ENCODE measurements around the gene TTC31. TPM values are rescaled to one million over a fixed set of nuclear protein-coding genes. Genes with fewer than 3 reads are reported as not detected.

TTC31 gene
- total RNA-seq, 1 donor from 2014 or later: 11.8 TPM

DNA sequence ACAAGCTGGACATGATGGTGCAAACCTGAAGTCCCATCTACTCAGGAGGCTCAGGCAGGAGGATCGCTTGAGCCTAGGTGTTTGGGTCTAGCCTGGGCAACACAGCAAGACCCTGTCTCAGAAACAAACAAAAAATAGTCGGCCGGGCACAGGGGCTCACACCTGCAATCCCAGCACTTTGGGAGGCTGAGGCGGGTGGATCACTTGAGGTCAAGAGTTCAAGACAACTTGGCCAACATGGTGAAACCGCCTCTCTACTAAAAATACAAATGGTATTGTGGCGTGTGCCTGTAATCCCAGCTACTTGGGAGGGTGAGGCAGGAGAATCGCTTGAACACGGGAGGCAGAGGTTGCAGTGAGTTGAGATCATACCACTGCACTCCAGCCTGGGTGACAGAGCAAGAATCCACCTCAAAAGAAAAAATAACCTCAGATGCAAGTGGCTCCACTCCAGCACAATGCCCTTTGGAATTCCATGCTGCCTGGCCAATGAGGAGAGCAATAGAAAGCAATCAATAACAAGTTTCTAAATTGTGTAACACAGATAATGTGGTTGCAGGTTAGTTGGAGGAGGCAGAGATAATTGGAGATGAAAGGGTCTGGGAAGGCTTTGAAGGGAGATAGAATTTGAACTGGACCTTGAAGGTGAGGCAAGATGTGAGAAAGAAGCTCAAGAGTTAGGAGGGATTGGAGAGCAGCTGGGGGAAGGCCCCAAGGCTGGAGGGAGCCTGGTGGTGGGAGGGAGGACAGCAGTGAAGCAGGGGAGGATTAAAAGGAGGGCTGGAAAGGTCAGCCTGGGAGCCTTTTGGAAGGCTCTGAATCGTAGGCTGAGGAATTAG lies 6.0 kb downstream of the TTC31 start:
- Histone ChIP-seq H3K9me3 (no peaks in the 10 kb centered on the region), H3K4me3 (no peak overlapping the region), H3K36me3 (peaks cover 0 to 37% of the 10 kb centered on the region in 2 donors), H3K4me1 (peaks cover 6% of the 10 kb centered on the region), H3K27me3 (no peaks in the 10 kb centered on the region), H3K27ac (no peak overlapping the region)
- intact Hi-C loops (cut with DNase I): loop anchor here (10.0 kb wide), 1 partner anchor 754 kb away; the partner anchor contains the start of gene TPRKB
- DNase-seq (ENCODE audit: extremely low spot score in 2 of 2): no peak
- TF ChIP-seq POLR2AphosphoS5 (IDR thresholded peaks at IDR 0.05; ENCODE audit: insufficient read depth in 1 of 2, low read depth in 1 of 2) (no peak), POLR2A (IDR thresholded peaks at IDR 0.05) (no peak)
- TF ChIP-seq, protein P1, sequence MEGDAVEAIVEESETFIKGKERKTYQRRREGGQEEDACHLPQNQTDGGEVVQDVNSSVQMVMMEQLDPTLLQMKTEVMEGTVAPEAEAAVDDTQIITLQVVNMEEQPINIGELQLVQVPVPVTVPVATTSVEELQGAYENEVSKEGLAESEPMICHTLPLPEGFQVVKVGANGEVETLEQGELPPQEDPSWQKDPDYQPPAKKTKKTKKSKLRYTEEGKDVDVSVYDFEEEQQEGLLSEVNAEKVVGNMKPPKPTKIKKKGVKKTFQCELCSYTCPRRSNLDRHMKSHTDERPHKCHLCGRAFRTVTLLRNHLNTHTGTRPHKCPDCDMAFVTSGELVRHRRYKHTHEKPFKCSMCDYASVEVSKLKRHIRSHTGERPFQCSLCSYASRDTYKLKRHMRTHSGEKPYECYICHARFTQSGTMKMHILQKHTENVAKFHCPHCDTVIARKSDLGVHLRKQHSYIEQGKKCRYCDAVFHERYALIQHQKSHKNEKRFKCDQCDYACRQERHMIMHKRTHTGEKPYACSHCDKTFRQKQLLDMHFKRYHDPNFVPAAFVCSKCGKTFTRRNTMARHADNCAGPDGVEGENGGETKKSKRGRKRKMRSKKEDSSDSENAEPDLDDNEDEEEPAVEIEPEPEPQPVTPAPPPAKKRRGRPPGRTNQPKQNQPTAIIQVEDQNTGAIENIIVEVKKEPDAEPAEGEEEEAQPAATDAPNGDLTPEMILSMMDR (IDR thresholded peaks at IDR 0.05): no peak

DNA sequence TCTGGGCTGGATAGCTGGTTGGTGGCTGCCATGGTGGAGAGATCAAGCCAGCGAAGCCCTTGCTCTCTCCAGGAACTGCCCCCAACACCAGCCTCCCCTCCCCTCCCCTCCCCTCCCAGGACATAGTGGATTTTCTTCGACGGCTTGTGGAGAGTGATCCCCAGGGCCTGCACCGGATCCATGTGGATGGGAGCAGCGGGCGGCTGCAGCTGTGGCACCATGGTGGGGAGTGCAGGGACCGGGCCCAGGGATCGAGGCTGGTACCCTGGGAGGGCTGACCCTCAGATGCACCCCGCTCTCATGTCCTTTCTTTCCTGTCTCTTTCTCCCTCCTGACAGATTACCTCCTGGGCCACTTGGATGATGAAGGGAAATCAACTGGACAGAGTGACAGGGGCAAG lies 7.0 kb downstream of the TTC31 start:
- DNase-seq (ENCODE audit: extremely low spot score in 2 of 2): no peak
- Histone ChIP-seq H3K4me3 (no peak overlapping the region), H3K36me3 (peaks cover 0 to 44% of the 10 kb centered on the region in 2 donors), H3K27ac (no peak overlapping the region), H3K4me1 (no peaks in the 10 kb centered on the region), H3K27me3 (no peaks in the 10 kb centered on the region), H3K9me3 (no peaks in the 10 kb centered on the region)
- TF ChIP-seq POLR2AphosphoS5 (IDR thresholded peaks at IDR 0.05; ENCODE audit: insufficient read depth in 1 of 2, low read depth in 1 of 2) (no peak), POLR2A (IDR thresholded peaks at IDR 0.05) (no peak)
- TF ChIP-seq, protein P1 (IDR thresholded peaks at IDR 0.05): no peak
- intact Hi-C loops (cut with DNase I): loop anchor here (10.0 kb wide), 1 partner anchor 755 kb away; the partner anchor contains the start of gene TPRKB

DNA sequence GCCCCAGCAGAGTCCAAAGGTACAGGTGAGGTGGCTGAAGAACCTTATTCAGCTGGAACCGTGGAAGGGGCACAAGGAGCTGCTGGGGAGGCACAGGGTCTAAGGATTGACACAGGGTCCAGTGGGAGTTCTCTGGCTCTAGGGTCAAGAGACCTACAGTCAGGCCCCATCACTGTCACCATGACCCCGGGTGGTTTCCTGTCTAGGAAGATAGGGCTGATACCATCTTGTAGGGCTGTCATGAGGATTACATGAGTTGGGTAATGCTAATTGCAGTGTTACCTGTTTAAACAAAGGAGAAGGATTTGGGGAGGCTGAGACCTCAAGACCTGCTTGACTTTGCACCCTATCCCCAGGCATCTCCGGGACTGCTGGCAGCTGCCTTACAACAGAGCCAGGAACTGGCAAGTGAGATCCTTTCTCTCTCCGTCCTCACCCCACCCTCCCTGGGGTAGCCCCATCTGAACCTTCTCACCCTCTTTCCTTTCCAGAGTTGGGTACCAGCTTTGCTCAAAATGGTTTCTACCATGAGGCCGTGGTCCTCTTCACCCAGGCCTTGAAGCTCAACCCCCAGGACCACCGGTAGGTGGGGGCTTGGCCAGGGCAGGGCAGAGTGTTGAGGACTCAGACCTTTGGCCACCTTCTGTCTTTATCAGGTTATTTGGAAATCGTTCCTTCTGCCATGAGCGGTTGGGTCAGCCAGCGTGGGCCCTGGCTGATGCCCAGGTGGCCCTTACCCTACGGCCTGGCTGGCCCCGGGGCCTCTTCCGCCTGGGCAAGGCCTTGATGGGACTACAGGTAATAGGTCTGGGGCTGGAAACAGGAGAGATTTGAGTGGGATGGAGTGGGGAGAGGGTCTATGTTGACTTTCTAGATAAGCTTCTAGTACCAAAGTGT lies 9.0 kb downstream of the TTC31 start:
- no peaks in the 10 kb centered on the region for H3K9me3 ChIP-seq
- no peak for DNase-seq (ENCODE audit: extremely low spot score in 2 of 2)
- intact Hi-C loops (cut with DNase I): no loop called here
- H3K4me3 ChIP-seq: no peak overlapping the region
- no peaks in the 10 kb centered on the region for H3K4me1 ChIP-seq
- peaks cover under 1% of the 10 kb centered on the region for H3K27me3 ChIP-seq
- TF ChIP-seq POLR2AphosphoS5 (IDR thresholded peaks at IDR 0.05; ENCODE audit: insufficient read depth in 1 of 2, low read depth in 1 of 2): no peak
- H3K27ac ChIP-seq: no peak overlapping the region
- peaks cover 0 to 44% of the 10 kb centered on the region in 2 donors for H3K36me3 ChIP-seq

DNA sequence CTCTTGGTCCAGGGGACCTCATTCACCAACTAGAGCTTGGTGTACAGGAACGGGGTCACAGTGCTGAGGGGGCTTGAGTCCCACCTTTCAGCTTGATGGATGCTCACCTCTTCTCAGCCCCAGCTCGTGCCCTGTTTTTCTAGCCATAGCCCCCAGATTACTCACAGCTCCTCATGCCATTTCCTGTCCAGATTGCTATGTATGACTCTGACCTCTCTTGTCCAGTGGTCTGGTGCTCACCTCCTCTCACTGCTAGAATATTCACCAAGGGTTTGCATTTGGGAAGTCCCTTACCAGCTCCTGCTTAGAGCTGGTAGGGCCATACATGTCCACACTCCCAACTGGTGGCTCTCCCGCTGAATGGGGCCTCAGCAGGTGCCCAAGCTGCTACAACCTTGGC lies 10.7 kb downstream of the TTC31 start:
- intact Hi-C loops (cut with DNase I): no loop called here
- TF ChIP-seq POLR2AphosphoS5 (IDR thresholded peaks at IDR 0.05; ENCODE audit: insufficient read depth in 1 of 2, low read depth in 1 of 2) (no peak), POLR2A (IDR thresholded peaks at IDR 0.05) (no peak)
- TF ChIP-seq, protein P1 (IDR thresholded peaks at IDR 0.05): no peak
- H3K36me3 ChIP-seq: peaks cover 0 to 44% of the 10 kb centered on the region in 2 donors

DNA sequence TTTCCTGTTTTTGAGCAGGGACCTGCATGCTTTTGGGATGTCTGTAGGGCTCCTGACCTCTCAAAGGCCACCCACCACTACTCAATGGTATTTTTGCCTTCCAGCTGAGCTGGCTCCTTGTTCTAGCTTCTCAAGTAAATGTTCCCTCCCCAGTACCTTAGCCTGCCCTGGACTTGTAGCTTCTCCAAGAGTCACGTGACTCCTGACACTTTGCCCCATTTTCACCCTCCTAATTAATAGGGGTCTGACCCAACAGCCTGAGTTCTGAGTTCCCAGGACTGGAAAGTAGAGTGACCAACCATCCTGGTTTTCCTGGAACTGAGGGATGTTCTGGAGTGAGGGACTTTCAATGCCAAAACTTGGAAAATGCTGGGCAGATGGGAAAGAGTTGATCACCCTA lies 12.6 kb downstream of the TTC31 start:
- DNase-seq (ENCODE audit: extremely low spot score in 2 of 2): no peak
- no peak overlapping the region for H3K4me3 ChIP-seq
- H3K9me3 ChIP-seq: no peaks in the 10 kb centered on the region
- H3K27me3 ChIP-seq: peaks cover 10% of the 10 kb centered on the region
- peaks cover 26% of the 10 kb centered on the region for H3K4me1 ChIP-seq
- intact Hi-C loops (cut with DNase I): no loop called here
- peaks cover 0 to 39% of the 10 kb centered on the region in 2 donors for H3K36me3 ChIP-seq
- no peak for TF ChIP-seq POLR2A (IDR thresholded peaks at IDR 0.05)
- TF ChIP-seq POLR2AphosphoS5 (IDR thresholded peaks at IDR 0.05; ENCODE audit: insufficient read depth in 1 of 2, low read depth in 1 of 2): no peak
- TF ChIP-seq, protein P1 (IDR thresholded peaks at IDR 0.05): no peak
- H3K27ac ChIP-seq: no peak overlapping the region

More for the DNA sequence above, 10.7 kb downstream of the TTC31 start:
- DNase-seq (ENCODE audit: extremely low spot score in 2 of 2): no peak
- Histone ChIP-seq H3K27me3 (peaks cover 4% of the 10 kb centered on the region), H3K9me3 (no peaks in the 10 kb centered on the region), H3K4me1 (peaks cover 13% of the 10 kb centered on the region), H3K27ac (no peak overlapping the region), H3K4me3 (no peak overlapping the region)

Measured in vagina (tissue), 2 donors.